Thymus (tissue), 11 donors: ENCODE measurements around the gene RFX6. TPM values are rescaled to one million over a fixed set of nuclear protein-coding genes. Genes with fewer than 3 reads are reported as not detected.

ENCODE experiments used
- DNase-seq, 9 donors: peaks; one replicate each; pipeline ENCODE4 v3.0.0-alpha.2; 2013; ENCODE audit warnings: low spot score in 9 of 9, low read depth in 6 of 9, missing footprints in 1 of 9
- H3K27ac ChIP-seq, 2 donors: one replicate each; pipeline ENCODE4 v1.5.1; 2013; ENCODE audit warnings: control low read depth in 1 of 2, low read depth in 1 of 2, low read length in 1 of 2, mild to moderate bottlenecking in 1 of 2, moderate library complexity in 1 of 2
- H3K27me3 ChIP-seq, 2 donors: one replicate each; pipeline ENCODE4 v1.5.1; 2013; ENCODE audit warnings: low read length in 1 of 2; ENCODE audit not compliant: control insufficient read depth in 2 of 2, insufficient read depth in 1 of 2
- H3K36me3 ChIP-seq, 2 donors: one replicate each; pipeline ENCODE4 v1.5.1; 2013; ENCODE audit warnings: low read length in 1 of 2, mild to moderate bottlenecking in 1 of 2, moderate library complexity in 1 of 2; ENCODE audit not compliant: control insufficient read depth in 2 of 2, insufficient read depth in 2 of 2
- H3K4me1 ChIP-seq, 2 donors: one replicate each; pipeline ENCODE4 v1.5.1; 2013; ENCODE audit warnings: low read length in 2 of 2; ENCODE audit not compliant: control insufficient read depth in 2 of 2, insufficient read depth in 2 of 2
- H3K4me3 ChIP-seq, 2 donors: one replicate each; pipeline ENCODE4 v1.5.1; 2013; ENCODE audit warnings: low read length in 2 of 2, control low read depth in 1 of 2, mild to moderate bottlenecking in 1 of 2
- H3K9me3 ChIP-seq, 2 donors: one replicate each; pipeline ENCODE4 v1.5.1; 2013; ENCODE audit warnings: low read length in 1 of 2, mild to moderate bottlenecking in 1 of 2; ENCODE audit not compliant: control insufficient read depth in 2 of 2, insufficient read depth in 1 of 2
- WGBS: extraction: QIAGEN DNeasy Blood & Tissue Kit; methylation state at CpG from one replicate; pipeline ENCODE4 v1.1.7; 2013; 5-methylcytosine and 5-hydroxymethylcytosine counted together
- polyA plus RNA-seq: library from polyadenylated mRNA; stranded (reverse); fragments of 200-250 nt; gene quantifications from one replicate; pipeline ENCODE4 v1.2.3, GENCODE V29; 2013
- total RNA-seq: library from RNA; stranded (reverse); fragments of 120-200 nt; gene quantifications from one replicate; pipeline ENCODE4 v1.2.4, GENCODE V29; 2013
- donor health status: healthy.

RFX6 gene
- total and polyA plus RNA-seq, 2 donors = 0.05 TPM; not detected in 1

GRCh38 chr6:116858060-116858459 lies 19.0 kb upstream of the RFX6 start:
- H3K4me1 ChIP-seq = no peaks in the 10 kb centered on the region
- no peak for DNase-seq
- H3K27me3 ChIP-seq = no peaks in the 10 kb centered on the region
- no peak overlapping the region for H3K4me3 ChIP-seq
- H3K9me3 ChIP-seq = no peaks in the 10 kb centered on the region
- no peak overlapping the region for H3K27ac ChIP-seq
- H3K36me3 ChIP-seq = no peaks in the 10 kb centered on the region

- DNase-seq = no peak
- Histone ChIP-seq H3K36me3 (no peaks in the 10 kb centered on the region), H3K27ac (no peak overlapping the region)
These were observed 17.8 kb upstream of the RFX6 start for GRCh38 chr6:116859264-116859663.

GRCh38 chr6:116866281-116866871 lies 10.7 kb upstream of the RFX6 start:
- no peaks in the 10 kb centered on the region for H3K9me3 ChIP-seq
- WGBS = 91% methylated on average over 3 of the region's 3 CpGs
- no peaks in the 10 kb centered on the region for H3K27me3 ChIP-seq
- H3K4me1 ChIP-seq = no peaks in the 10 kb centered on the region
- no peak overlapping the region for H3K27ac ChIP-seq
- H3K36me3 ChIP-seq = no peaks in the 10 kb centered on the region
- H3K4me3 ChIP-seq = no peak overlapping the region
- no peak for DNase-seq

More at GRCh38 chr6:116859264-116859663, 17.8 kb upstream of the RFX6 start:
- Histone ChIP-seq H3K9me3 (no peaks in the 10 kb centered on the region), H3K27me3 (no peaks in the 10 kb centered on the region), H3K4me3 (no peak overlapping the region), H3K4me1 (no peaks in the 10 kb centered on the region)

GRCh38 chr6:116872771-116873170 lies 4.3 kb upstream of the RFX6 start:
- WGBS = 95% methylated on average over 4 of the region's 4 CpGs
- no peak overlapping the region for H3K27ac ChIP-seq
- no peaks in the 10 kb centered on the region for H3K4me1 ChIP-seq
- peaks cover 18 to 27% of the 10 kb centered on the region in 2 donors for H3K27me3 ChIP-seq
- no peak for DNase-seq
- no peaks in the 10 kb centered on the region for H3K9me3 ChIP-seq
- no peak overlapping the region for H3K4me3 ChIP-seq
- H3K36me3 ChIP-seq = no peaks in the 10 kb centered on the region

GRCh38 chr6:116876107-116876506 lies 935 bp upstream of the RFX6 start:
- DNase-seq = no peak
- 33% methylated on average over 8 of the region's 8 CpGs for WGBS
- no peaks in the 10 kb centered on the region for H3K36me3 ChIP-seq
- no peaks in the 10 kb centered on the region for H3K4me1 ChIP-seq
- no peak overlapping the region for H3K4me3 ChIP-seq
- H3K9me3 ChIP-seq = no peaks in the 10 kb centered on the region
- no peak overlapping the region for H3K27ac ChIP-seq
- peaks cover 18 to 32% of the 10 kb centered on the region in 2 donors for H3K27me3 ChIP-seq

GRCh38 chr6:116877743-116878142 lies 701 bp downstream of the RFX6 start:
- Histone ChIP-seq H3K4me3 (no peak overlapping the region), H3K9me3 (no peaks in the 10 kb centered on the region), H3K27ac (no peak overlapping the region), H3K4me1 (no peaks in the 10 kb centered on the region), H3K27me3 (peaks cover 18 to 32% of the 10 kb centered on the region in 2 donors), H3K36me3 (no peaks in the 10 kb centered on the region)
- DNase-seq = no peak
- 12% methylated on average over 10 of the region's 10 CpGs for WGBS

GRCh38 chr6:116881236-116881635 lies 4.2 kb downstream of the RFX6 start:
- Histone ChIP-seq H3K4me1 (no peaks in the 10 kb centered on the region), H3K27ac (no peak overlapping the region), H3K4me3 (no peak overlapping the region), H3K36me3 (no peaks in the 10 kb centered on the region), H3K27me3 (peaks cover 13 to 21% of the 10 kb centered on the region in 2 donors), H3K9me3 (no peaks in the 10 kb centered on the region)
- DNase-seq = no peak

GRCh38 chr6:116883005-116883404 lies 6.0 kb downstream of the RFX6 start:
- WGBS = 92% methylated on average over 1 of the region's 1 CpG
- H3K4me3 ChIP-seq = no peak overlapping the region
- H3K4me1 ChIP-seq = no peaks in the 10 kb centered on the region
- no peaks in the 10 kb centered on the region for H3K9me3 ChIP-seq
- H3K36me3 ChIP-seq = no peaks in the 10 kb centered on the region
- DNase-seq = no peak
- H3K27ac ChIP-seq = no peak overlapping the region
- H3K27me3 ChIP-seq = peaks cover 0 to 3% of the 10 kb centered on the region in 2 donors

- Histone ChIP-seq H3K4me1 (no peaks in the 10 kb centered on the region), H3K36me3 (no peaks in the 10 kb centered on the region), H3K9me3 (no peaks in the 10 kb centered on the region), H3K27ac (no peak overlapping the region), H3K27me3 (no peaks in the 10 kb centered on the region), H3K4me3 (no peak overlapping the region)
- WGBS = 93% methylated on average over 3 of the region's 3 CpGs
- DNase-seq = no peak
These were observed 7.5 kb downstream of the RFX6 start for GRCh38 chr6:116884530-116884929.

- Histone ChIP-seq H3K9me3 (no peaks in the 10 kb centered on the region), H3K27me3 (no peaks in the 10 kb centered on the region), H3K4me3 (no peak overlapping the region), H3K27ac (no peak overlapping the region), H3K4me1 (no peaks in the 10 kb centered on the region), H3K36me3 (no peaks in the 10 kb centered on the region)
- WGBS = 84% methylated on average over 3 of the region's 3 CpGs
- DNase-seq = no peak
These were observed 10.1 kb downstream of the RFX6 start for GRCh38 chr6:116887168-116887567.
